HG02885 (cell line): ENCODE data around the gene KIF5B.
A peak's percentile ranks its signal among the peaks of the same experiment; 100 is the strongest.
"Not testable (repeated sequence)": the region's sequence is repeated elsewhere in the genome, so short reads cannot be mapped to it uniquely, and the experiment has no call there.

Experiments used
- ATAC-seq: cut with Tn5 transposase; IDR thresholded peaks from one replicate; pipeline ENCODE4 v1.9.1; 2021; ENCODE audit warnings: mild to moderate bottlenecking; ENCODE audit not compliant: unreplicated experiment, poor library complexity

Gene KIF5B

DNA sequence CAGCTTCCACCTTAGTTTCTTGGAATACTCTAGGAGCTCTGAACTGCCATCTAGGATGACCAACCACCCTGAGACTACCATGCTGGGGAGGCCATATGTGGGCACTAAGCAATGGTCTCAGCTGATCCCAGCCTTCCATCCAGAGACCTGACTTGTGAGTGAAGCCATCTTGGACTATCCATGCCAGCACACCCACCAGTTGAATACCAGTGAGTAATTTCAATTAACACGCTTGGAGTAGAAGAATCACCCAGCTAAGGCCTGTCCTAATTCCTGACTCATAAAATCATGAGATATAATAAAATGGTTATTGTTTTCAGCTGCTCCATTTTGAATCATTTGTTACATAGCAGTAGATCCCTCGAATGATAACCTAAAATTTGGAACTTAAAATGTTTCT, 5.2 kb upstream of the KIF5B start:
- no peak for ATAC-seq

DNA sequence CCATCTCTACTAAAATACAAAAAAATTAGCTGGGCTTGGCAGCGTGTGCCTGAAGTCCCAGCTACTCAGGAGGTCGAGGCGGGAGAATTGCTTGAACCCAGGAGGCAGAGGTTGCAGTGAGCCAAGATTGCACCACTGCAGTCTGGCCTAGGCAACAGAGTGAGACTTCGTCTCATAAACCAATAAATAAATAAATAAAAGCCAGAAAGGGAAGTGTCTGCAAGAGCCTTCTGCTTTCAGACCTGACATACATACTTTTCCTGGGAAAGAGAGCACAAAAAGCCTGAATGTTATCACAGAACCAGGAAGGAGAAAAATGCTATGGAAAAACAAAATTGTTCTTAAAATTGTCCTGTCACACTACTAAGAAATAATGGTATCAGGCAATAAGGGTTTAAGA, 4.1 kb upstream of the KIF5B start:
- ATAC-seq, result no peak

DNA sequence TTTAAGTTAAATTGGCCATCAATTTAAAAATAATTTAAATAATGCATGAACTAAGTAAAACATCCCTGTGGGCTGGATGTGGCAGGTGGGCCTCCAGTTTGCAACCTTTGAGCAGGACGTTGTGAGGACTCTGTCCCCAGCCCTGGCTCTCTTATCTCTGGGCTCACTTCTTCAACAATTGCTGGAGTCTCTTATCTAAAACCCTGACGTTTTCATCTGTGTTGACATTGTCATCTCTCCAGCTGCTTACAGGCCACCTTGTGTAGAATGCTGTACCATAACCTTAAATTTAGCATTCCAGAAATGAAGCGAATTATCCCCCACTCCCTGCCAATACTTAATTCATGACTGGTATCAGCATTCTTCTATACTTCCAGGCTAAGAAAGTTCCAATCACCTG, 3.2 kb upstream of the KIF5B start:
- no peak for ATAC-seq

DNA sequence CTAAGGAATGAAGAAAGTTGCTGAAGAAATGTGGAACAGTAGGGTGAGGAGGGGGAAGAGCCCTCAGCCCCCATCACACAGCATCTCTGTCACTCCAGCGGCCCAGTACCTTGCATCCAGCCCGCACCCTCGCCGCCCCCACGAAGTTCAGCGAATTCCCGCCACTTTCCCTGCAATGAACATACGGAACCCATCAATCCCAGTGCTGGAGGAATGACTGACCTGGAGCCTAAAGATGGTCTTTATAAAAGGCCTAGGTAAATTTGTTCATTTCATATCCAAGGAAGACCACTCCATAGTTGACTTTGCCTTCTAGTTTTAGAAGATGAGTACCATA, 779 bp upstream of the KIF5B start:
- ATAC-seq, result no peak

DNA sequence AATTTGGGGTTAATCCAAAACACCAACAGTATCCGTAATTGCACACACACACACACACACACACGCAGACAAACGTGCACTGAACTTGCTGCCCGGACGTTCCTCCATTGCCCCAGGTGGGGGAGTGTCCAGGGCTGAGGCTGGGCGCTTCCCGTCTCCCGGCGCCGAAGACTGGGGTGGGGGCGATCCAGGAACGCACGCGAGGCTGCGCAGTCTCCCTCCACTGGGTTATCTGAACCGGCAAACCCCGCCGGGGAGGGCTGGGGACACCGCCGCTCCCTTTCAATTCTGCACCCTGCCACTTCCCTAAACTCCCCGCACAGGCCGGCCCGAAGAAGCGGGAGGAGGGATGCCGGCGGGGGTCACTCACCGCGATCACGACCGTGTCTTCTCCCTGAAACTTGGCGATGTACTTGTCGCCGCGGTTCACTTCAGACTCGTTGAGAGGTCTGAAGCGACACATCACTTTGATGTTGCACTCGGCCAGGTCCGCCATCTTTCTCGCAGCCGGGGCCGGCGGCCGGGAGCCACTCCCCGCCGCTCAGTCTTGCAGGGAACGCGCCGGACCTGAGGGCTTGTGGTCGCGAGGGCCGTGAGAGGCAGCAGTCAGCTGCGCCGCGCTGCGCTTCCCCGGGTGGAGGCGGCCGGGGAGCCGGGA, 618 bp downstream of the KIF5B start:
- peak; percentile 45 for ATAC-seq

DNA sequence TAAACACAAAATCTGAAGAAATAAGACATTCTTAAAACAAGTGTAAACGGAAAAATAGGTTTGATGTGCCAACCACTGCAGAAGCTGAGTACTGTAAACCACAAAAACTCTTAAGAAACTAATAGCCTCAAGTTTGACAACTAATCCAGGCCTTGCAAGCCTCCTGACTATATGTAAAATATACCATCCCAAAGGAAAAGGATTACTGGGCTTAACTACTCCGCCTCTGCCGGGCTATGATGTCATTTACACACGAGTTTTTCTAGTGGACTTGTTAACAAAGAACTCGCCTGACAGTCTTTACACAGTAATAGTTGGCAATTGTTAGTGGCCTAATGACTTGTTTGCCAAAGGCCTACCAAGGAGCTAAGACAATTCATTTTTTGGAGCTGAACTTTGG, 2.1 kb downstream of the KIF5B start:
- no peak for ATAC-seq

DNA sequence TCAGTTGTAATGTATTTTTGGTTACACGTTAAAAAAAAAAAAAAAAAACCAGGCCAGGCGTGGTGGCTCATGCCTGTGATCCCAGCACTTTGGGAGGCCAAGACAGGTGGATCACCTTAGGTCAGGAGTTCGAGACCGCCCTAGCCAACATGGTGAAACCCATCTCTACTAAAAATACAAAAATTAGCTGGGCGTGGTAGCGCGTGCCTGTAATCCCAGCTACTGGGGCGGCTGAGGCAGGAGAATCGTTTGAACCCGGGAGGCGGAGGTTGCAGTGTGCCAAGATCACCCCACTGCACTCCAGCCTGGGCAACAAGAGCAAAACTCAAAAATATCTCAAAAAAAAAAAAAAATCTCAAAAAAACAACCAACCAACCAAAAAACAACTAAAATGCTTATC, 2.8 kb downstream of the KIF5B start:
- ATAC-seq, result not testable (repeated sequence)

DNA sequence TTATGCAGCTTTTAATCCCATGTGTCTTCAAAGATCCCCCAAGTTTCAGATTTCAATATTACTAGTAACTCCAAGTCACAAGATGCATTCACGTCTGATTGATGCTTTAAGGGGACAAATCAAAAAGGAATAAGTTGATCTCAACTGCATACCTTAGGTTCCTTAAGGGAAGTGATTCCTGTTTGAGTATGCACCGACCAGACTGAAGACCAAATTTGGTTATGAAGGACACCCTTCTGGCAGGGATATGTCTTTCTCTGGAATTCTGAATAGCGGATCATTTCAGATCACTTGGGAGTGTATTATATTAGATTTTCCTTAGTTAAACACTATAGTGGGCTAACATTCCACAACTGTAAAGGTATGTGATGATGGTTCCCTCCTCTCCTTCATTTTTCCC, 4.3 kb downstream of the KIF5B start:
- ATAC-seq, result no peak

DNA sequence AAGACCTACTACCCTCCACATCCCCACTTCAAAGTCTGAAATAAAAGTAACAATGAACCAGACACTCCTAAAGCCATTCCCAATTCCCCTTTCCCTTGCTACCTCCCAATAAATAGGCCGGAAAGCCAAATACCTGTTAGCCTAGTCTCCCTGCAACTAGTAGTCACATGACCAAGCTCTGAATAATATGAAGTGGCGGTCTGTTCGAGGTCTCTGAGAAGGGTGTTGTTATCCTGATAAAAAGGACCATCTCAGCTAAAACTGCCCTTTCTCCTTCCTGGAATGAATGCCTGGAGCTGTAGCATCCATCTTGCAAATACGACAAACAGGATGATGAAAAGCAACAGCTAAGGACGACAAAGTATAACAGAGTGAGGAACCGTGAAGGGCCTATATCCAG, 6.0 kb downstream of the KIF5B start:
- no peak for ATAC-seq

DNA sequence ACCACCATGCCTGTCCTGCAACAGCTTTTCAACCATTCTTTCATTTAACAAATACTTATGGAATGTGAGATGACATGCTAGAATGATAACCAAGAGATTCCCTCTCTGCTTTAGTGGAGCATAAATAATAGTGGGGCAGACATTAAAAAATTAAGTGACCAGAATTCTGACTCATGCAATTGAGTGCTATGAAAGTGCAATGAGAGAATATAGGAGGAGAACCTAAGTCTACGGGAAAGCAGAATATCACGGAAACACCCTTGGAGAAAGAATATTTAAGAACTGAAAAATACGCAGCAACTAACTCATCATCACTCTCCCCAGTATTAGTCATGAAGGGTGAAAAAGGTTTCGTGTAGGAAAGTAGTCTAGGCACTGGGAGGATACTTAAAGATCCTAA, 7.1 kb downstream of the KIF5B start:
- ATAC-seq, result no peak

DNA sequence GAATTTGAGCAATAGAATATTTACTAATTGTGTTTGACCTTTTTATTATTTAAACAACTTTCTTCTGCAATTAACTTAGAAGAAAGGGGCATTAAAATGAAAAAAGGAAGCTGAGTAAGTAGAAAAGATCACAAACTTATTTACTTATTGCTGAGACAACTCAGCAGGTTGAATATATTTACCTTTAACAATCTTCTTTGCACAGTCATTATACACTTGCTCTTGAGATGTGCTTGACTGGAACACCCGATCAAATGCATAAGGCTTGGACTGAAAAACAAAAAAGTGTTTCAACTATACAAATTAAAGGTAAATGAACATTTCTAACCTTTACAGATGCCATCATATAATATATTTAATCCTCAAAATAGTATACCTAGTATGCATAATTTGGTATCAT, 7.9 kb downstream of the KIF5B start:
- ATAC-seq, result no peak

DNA sequence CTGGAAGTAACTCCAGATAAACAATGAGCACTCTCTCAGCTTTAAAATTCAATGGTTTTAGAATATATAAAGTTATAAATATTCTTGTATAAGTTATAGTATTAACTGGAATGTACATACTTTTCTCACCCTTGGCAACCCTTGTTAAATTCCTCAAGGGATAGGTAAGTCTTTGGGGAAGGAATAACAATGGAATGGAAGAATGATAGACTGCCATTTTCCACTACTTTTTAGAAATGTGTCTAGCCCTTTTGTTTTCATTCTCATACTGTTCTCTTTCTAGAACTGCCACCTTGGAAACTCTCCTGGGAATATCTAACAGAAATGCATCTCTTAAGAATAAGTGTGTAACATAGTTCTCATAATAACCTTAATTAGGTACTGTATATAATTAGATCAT, 8.3 kb downstream of the KIF5B start:
- no peak for ATAC-seq

DNA sequence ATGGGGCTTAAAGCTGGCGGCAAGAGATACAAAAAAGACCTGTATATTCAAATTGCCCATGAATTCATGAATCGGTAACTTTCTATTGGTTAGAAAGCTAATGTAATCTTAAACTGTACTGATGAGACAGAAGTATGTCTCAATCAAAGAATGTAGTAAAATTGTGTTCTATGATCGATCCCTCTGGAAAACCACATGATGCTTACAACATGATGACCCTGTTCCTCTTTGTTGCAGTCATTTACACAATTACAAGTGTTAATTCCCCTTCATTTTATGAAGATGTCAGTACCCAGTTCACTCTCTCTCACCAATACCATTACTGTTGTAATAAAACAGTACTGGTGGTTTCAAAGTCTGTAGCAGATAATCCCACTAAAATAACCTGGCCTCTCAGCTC, 10.1 kb downstream of the KIF5B start:
- no peak for ATAC-seq

DNA sequence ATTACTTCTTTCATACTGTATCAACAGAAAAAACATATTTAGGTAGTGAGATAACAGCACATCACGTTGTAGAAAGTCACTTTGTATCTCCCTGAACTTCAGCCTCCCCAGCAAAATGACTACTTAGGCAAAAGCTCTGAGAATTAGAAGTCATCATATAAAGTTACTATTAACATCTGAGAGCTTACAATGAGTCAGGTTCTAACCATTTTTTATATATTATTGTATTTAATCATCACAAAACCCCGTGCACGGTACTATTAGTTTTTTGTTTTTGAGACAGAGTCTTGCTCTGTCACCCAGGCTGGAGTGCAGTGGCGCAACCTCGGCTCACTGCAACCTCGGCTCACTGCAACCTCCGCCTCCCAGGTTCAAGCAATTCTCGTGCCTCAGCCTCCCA, 13.5 kb downstream of the KIF5B start:
- ATAC-seq, result not testable (repeated sequence)

DNA sequence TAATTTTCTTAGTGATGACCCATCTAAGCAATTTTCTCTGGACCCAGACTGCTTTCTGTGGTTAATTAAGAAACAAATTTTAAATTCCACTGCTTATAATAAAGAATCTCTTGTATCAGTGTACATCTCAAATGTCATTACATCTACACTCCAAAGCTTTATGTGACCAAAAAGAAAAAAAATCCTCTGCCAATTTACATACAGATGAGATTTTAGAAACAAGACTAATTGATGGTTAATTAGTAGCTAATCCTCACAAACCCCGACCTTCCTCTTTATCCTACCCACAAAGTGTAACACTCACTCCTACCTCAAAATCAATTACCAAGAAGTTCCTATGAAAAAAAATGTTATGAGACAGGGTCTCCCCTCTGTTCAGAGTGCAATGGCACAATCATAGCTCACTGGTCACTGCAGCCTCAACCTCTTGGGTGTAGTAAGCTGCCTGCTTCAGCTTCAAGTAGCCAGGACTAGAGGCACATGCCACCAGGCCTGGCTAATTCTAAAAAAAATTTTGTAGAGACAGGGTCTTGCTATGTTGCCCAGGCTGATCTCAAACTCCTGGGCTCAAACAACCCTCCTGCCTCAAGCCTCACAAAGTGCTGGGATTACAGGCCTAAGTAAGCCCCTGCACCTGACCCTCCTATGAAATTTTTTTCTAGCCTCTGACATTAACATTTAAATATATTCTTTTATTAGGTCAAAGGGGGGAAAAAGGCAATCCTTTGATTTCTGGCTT, 14.8 kb downstream of the KIF5B start:
- no peak for ATAC-seq

DNA sequence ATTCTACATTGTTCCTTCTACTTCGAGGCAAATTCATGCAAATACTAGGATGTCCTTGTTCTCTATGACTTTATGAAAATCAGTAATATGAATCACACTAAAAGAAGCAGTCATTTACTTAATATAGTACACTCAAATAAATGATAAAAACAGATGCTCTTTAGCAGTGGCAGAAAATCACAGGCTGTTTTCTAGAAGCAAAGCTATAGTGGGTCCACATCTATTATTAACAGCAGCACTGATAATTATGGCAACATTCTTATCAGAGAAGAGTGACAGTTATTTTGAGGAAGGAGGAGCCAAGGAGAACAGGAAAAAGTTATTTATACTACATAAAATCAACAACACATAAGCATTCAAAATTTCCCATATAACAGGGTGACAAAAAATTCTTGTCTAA, 16.5 kb downstream of the KIF5B start:
- ATAC-seq, result no peak

DNA sequence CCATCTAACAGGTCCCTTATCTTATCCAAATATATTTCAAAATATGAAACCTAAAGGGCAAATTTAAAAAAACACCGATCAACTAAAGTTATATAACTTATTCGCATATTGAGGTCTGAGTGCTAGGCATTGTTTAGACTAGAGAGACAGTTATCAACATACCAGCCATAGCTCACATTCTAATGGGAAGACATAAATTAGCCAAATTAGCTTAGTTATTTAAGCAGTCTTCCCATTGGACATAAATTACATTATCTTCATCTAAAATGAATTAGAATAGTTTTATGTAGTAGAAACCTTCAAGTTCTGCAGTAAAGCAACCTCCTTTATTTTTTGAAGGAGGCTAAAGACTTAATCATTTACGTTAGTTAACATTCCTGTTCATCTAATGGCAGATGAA, 17.4 kb downstream of the KIF5B start:
- ATAC-seq, result no peak

DNA sequence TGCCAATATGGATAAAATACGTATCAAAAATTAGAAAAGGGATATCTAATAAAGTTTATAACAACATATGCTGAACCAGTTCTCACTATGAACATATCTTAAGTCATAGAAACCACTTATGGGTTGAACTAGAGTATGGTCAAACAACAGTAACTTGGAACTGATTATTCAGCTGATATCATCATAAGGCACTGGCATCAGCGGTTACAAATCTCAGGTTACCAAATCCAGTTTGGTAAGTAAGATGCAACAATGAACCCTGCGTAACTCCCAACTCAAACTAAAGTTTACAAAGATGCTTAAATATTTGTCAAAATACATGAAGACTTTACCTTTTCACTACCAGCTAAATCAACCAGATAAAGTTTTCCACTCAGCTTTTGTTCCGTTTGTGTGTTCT, 19.3 kb downstream of the KIF5B start:
- ATAC-seq, result no peak

DNA sequence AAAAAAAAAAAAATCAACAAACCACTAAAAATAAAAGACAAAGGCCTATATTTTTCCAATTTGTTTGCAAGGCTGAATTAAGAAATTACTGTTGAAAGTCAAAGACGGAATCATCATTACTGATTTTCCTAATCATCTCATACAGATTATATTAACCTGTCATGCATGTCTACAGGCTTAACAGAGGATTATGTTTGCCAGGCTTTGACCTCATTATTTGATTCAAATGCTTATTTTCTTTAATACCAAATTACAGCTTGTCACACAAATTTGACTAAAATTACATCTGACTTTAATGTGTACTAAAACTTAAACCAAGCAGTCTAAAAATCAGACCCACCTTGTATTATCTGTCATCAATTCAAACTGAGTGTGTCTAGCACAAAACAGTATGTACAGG, 21.2 kb downstream of the KIF5B start:
- no peak for ATAC-seq

DNA sequence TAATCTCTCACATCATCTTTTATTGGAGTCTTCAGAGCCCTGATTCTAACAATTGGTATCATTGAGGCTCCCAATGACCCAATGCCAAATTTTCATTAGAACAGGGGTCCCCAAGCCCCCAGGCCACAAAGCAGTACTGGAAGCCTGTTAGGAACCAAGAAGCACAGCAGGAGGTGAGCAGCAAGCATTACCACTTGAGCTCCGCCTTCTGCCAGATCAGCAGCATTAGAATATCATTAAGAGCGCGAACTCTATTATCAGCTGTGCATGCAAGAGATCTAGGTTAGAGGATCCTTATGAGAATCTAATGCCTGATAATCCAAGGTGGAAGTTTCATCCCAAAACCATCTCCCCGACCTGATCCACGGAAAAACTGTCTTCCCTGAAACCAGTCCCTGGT, 23.1 kb downstream of the KIF5B start:
- ATAC-seq, result no peak

DNA sequence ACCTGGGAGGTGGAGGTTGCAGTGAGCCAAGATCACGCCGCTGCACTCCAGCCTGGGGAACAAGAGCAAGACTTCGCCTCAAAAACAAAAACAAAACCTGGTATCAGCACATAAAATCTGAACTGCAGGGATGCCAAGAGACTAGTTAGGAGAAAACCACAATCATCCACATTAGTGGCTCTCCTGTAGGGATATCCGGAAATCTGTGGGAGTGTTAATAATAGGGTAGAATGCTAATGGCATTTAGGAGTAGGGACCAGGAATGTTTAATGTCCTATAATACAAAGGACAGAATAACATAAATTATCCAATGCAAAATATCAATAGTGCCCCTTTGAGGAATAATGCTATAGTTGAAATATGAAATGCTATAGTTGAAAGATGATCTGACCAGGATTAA, 24.3 kb downstream of the KIF5B start:
- no peak for ATAC-seq

DNA sequence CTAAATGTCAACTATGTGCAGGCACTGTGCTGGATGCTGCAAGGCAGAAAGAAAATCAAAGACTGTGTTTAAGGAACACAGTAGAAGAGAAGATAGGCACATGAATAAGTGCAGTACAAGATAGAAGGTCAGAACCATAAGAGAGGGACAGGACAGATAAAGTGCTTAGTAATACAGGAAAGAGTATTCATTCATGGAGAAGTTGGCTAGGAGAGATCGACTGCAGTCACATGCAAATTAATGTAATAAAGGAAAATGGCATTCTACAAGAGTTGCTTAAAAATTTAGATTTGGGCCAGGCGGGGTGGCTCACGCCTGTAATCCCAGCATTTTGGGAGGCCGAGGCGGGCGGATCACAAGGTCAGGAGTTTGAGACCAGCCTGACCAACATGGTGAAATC, 24.8 kb downstream of the KIF5B start:
- ATAC-seq, result no peak
